Measurements from ENCODE around the gene ENPP4. TPM values are rescaled to one million over a fixed set of nuclear protein-coding genes. Genes with fewer than 3 reads are reported as not detected.
A peak's percentile ranks its signal among the peaks of the same experiment; 100 is the strongest.
"Not testable (repeated sequence)": the region's sequence is repeated elsewhere in the genome, so short reads cannot be mapped to it uniquely, and the experiment has no call there.

The ENPP4 gene
- total RNA-seq, 2 experiments from 2014 or later = 7.1 to 9.2 TPM

DNA sequence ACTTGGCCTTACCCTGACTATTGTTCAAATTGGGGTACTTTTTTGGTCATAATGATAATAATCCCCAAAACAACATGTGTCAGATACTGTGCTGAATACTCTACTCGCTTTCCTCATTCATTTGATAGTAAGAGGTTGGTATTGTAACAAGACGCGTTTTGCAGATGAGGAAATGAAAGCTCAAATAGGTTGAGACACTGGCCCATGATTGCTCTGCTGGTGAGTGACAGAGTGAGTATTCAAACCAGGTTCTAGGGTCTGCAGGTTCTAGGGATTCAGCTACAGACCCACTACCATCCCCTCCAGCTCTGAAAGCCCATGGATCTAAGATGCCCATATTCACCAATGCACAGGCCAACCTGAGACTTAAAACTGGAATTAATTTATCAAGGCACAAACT, 1.3 kb upstream of the ENPP4 start:
- intact Hi-C loops (cut with micrococcal nuclease; ENCODE audit: unreplicated experiment) = loop anchor here (5.0 kb wide), 1 partner anchor 249 kb away; no protein-coding TSS in a partner anchor
- Histone ChIP-seq H3K79me2 (ENCODE audit: insufficient read depth, low read depth, low read length) (peaks cover 24% of the 10 kb centered on the region; the same call in 1 of the 2 replicates), H3K9me2 (ENCODE audit: insufficient read depth, low read length) (no peaks in the 10 kb centered on the region), H2AFZ (ENCODE audit: low read length) (peak overlapping the region; percentile 98; the same call in 1 of the 2 replicates), H3K9me3 (ENCODE audit: low read length) (no peaks in the 10 kb centered on the region), H3K4me3 (ENCODE audit: low read depth, low read length, poor library complexity, severe bottlenecking) (peak overlapping the region; percentile 84), H3K4me1 (ENCODE audit: insufficient read depth, low read length, poor library complexity, severe bottlenecking) (peaks cover 13% of the 10 kb centered on the region), H3K27ac (ENCODE audit: low read depth, low read length, poor library complexity, severe bottlenecking) (no peak overlapping the region), H3K4me2 (ENCODE audit: low read length) (peak overlapping the region; percentile 94), H4K20me1 (ENCODE audit: insufficient read depth, low read length) (no peaks in the 10 kb centered on the region), H3K36me3 (ENCODE audit: insufficient read depth, low read length) (no peaks in the 10 kb centered on the region)
- CTCF ChIA-PET (ENCODE audit: unreplicated experiment) = interaction anchor here (0.9 to 1.4 kb wide), 2 partner anchors 38 to 251 kb away, joined by 3 to 7 read pairs; no protein-coding TSS in a partner anchor
- no TSS peak for BruUV-seq (replicated peaks)
- POLR2A ChIA-PET = interaction anchor here (0.7 to 2.6 kb wide), 11 partner anchors 10 to 356 kb away, joined by 3 to 16 read pairs (median 4); partner anchors contain the start of gene ENPP5
- DNase-seq (ENCODE audit: low spot score) = peak; percentile 63
- TF ChIP-seq CTCF (conservative IDR thresholded peaks at IDR 0.05; ENCODE audit: low read length) = no peak
- TF ChIP-seq EZH2phosphoT487 (IDR thresholded peaks at IDR 0.05; ENCODE audit: borderline replicate concordance, low read depth, low read length) = no peak

GRCh38 chr6:46129291-46129628, 529 bp upstream of the ENPP4 start:
- peak overlapping the region; percentile 94 for H3K4me2 ChIP-seq (ENCODE audit: low read length)
- 0 out of 2 replicates have a peak, but pooled peaks cover 2% of the 10 kb centered on the region for H3K36me3 ChIP-seq (ENCODE audit: insufficient read depth, low read length)
- TF ChIP-seq CTCF (conservative IDR thresholded peaks at IDR 0.05; ENCODE audit: low read length) = no peak
- TF ChIP-seq EZH2phosphoT487 (IDR thresholded peaks at IDR 0.05; ENCODE audit: borderline replicate concordance, low read depth, low read length) = no peak
- peak; percentile 27 for DNase-seq (ENCODE audit: low spot score)
- no peaks in the 10 kb centered on the region for H3K9me2 ChIP-seq (ENCODE audit: insufficient read depth, low read length)
- H3K79me2 ChIP-seq (ENCODE audit: insufficient read depth, low read depth, low read length) = peaks cover 32% of the 10 kb centered on the region
- peaks cover 15% of the 10 kb centered on the region for H3K4me1 ChIP-seq (ENCODE audit: insufficient read depth, low read length, poor library complexity, severe bottlenecking)
- no peaks in the 10 kb centered on the region for H4K20me1 ChIP-seq (ENCODE audit: insufficient read depth, low read length)
- BruUV-seq (replicated peaks) = TSS peak; percentile 63
- no peak overlapping the region for H3K27ac ChIP-seq (ENCODE audit: low read depth, low read length, poor library complexity, severe bottlenecking)
- peak overlapping the region; percentile 84 for H3K4me3 ChIP-seq (ENCODE audit: low read depth, low read length, poor library complexity, severe bottlenecking)
- no peaks in the 10 kb centered on the region for H3K9me3 ChIP-seq (ENCODE audit: low read length)
- peak overlapping the region; percentile 98 for H2AFZ ChIP-seq (ENCODE audit: low read length)
- CTCF ChIA-PET (ENCODE audit: unreplicated experiment) = interaction anchor here (1.4 kb wide), 1 partner anchor 39 kb away, joined by 7 read pairs; no protein-coding TSS in a partner anchor
- POLR2A ChIA-PET = interaction anchor here (0.6 to 2.6 kb wide), 11 partner anchors 9 to 1218 kb away, joined by 3 to 16 read pairs (median 3); partner anchors contain the start of gene ENPP5
- intact Hi-C loops (cut with micrococcal nuclease; ENCODE audit: unreplicated experiment) = loop anchor here (5.0 kb wide), 1 partner anchor 248 kb away; no protein-coding TSS in a partner anchor

GRCh38 chr6:46130666-46131065, 877 bp downstream of the ENPP4 start:
- BruUV-seq (replicated peaks) = no TSS peak
- no peaks in the 10 kb centered on the region for H4K20me1 ChIP-seq (ENCODE audit: insufficient read depth, low read length)
- ChIA-PET CTCF (ENCODE audit: unreplicated experiment) (interaction anchor here (0.5 kb wide), 2 partner anchors 246 to 1874 kb away, joined by 3 to 4 read pairs; no protein-coding TSS in a partner anchor), POLR2A (interaction anchor here (0.7 kb wide), 2 partner anchors 511 to 1885 kb away, joined by 3 to 4 read pairs; no protein-coding TSS in a partner anchor)
- peak overlapping the region; percentile 93 for H2AFZ ChIP-seq (ENCODE audit: low read length)
- TF ChIP-seq CTCF (conservative IDR thresholded peaks at IDR 0.05; ENCODE audit: low read length) (no peak), EZH2phosphoT487 (IDR thresholded peaks at IDR 0.05; ENCODE audit: borderline replicate concordance, low read depth, low read length) (no peak)
- peak overlapping the region; percentile 57 for H3K27ac ChIP-seq (ENCODE audit: low read depth, low read length, poor library complexity, severe bottlenecking)
- peaks cover 18% of the 10 kb centered on the region for H3K4me1 ChIP-seq (ENCODE audit: insufficient read depth, low read length, poor library complexity, severe bottlenecking)
- H3K9me3 ChIP-seq (ENCODE audit: low read length) = no peaks in the 10 kb centered on the region
- peaks cover 46% of the 10 kb centered on the region for H3K79me2 ChIP-seq (ENCODE audit: insufficient read depth, low read depth, low read length)
- H3K9me2 ChIP-seq (ENCODE audit: insufficient read depth, low read length) = no peaks in the 10 kb centered on the region
- peak overlapping the region; percentile 85 for H3K4me2 ChIP-seq (ENCODE audit: low read length)
- DNase-seq (ENCODE audit: low spot score) = peak; percentile 23
- intact Hi-C loops (cut with micrococcal nuclease; ENCODE audit: unreplicated experiment) = loop anchor here (10.0 kb wide), 1 partner anchor 524 kb away; the partner anchor contains the start of genes CYP39A1 and SLC25A27
- H3K4me3 ChIP-seq (ENCODE audit: low read depth, low read length, poor library complexity, severe bottlenecking) = peak overlapping the region; percentile 84
- H3K36me3 ChIP-seq (ENCODE audit: insufficient read depth, low read length) = 0 out of 2 replicates have a peak, but pooled peaks cover 3% of the 10 kb centered on the region

DNA sequence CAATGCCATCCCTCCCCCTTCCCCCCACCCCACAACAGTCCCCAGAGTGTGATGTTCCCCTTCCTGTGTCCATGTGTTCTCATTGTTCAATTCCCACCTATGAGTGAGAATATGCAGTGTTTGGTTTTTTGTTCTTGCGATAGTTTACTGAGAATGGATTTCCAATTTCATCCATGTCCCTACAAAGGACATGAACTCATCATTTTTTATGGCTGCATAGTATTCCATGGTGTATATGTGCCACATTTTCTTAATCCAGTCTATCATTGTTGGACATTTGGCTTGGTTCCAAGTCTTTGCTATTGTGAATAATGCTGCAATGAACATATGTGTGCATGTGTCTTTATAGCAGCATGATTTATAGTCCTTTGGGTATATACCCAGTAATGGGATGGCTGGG, 1.5 kb downstream of the ENPP4 start:
- POLR2A ChIA-PET; H2AFZ ChIP-seq (ENCODE audit: low read length); H3K9me3 ChIP-seq (ENCODE audit: low read length); H4K20me1 ChIP-seq (ENCODE audit: insufficient read depth, low read length); H3K9me2 ChIP-seq (ENCODE audit: insufficient read depth, low read length); H3K4me2 ChIP-seq (ENCODE audit: low read length); H3K27ac ChIP-seq (ENCODE audit: low read depth, low read length, poor library complexity, severe bottlenecking); BruUV-seq (replicated peaks); H3K4me3 ChIP-seq (ENCODE audit: low read depth, low read length, poor library complexity, severe bottlenecking); DNase-seq (ENCODE audit: low spot score); H3K36me3 ChIP-seq (ENCODE audit: insufficient read depth, low read length): not testable (repeated sequence)
- peaks cover 52% of the 10 kb centered on the region for H3K79me2 ChIP-seq (ENCODE audit: insufficient read depth, low read depth, low read length)
- intact Hi-C loops (cut with micrococcal nuclease; ENCODE audit: unreplicated experiment) = loop anchor here (10.0 kb wide), 1 partner anchor 524 kb away; the partner anchor contains the start of genes CYP39A1 and SLC25A27
- CTCF ChIA-PET (ENCODE audit: unreplicated experiment) = interaction anchor here (0.5 kb wide), 1 partner anchor 1875 kb away, joined by 4 read pairs; no protein-coding TSS in a partner anchor
- H3K4me1 ChIP-seq (ENCODE audit: insufficient read depth, low read length, poor library complexity, severe bottlenecking) = peaks cover 18% of the 10 kb centered on the region
